Measurements from ENCODE around the gene FAM227B.
"Not testable (repeated sequence)": the region's sequence is repeated elsewhere in the genome, so short reads cannot be mapped to it uniquely, and the experiment has no call there.

Gene FAM227B

GRCh38 chr15:49492830-49493229, 127.8 kb downstream of the FAM227B start:
- Histone ChIP-seq H3K4me1 (ENCODE audit: insufficient read depth, low read length) (no peaks in the 10 kb centered on the region), H3K27me3 (ENCODE audit: insufficient read depth, low read length) (no peaks in the 10 kb centered on the region), H3K9me3 (ENCODE audit: insufficient read depth, low read depth, low read length) (no peaks in the 10 kb centered on the region), H3K27ac (ENCODE audit: low read depth, low read length) (no peak overlapping the region), H3K9ac (ENCODE audit: low read depth, low read length) (no peak overlapping the region), H3K36me3 (ENCODE audit: insufficient read depth, low read length) (no peaks in the 10 kb centered on the region), H3K4me3 (ENCODE audit: low read length) (no peak overlapping the region)
- 100% methylated on average over 1 of the region's 1 CpG for WGBS

DNA sequence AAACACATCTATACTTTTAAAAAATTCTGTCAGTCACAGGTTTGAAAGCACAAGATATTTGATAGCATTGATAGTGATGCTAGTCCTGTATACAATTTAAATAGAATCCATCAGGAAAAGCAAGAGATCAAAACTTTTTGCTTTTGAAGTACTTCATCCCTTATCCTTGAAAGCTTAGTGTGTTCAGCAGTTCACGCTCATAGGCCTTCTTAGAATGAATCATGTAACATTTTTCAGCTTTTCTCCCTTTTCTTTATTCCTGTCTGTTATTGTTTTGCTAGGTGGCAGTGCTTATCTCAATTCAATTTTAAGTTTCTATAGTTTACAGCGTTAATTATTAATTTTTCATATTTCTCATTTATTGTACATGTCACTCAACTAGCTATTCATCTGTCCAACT, 128.5 kb downstream of the FAM227B start:
- H3K9me3 ChIP-seq (ENCODE audit: insufficient read depth, low read depth, low read length): no peaks in the 10 kb centered on the region
- H3K4me1 ChIP-seq (ENCODE audit: insufficient read depth, low read length): no peaks in the 10 kb centered on the region

GRCh38 chr15:49490966-49491365, 129.7 kb downstream of the FAM227B start:
- Histone ChIP-seq H3K9ac (ENCODE audit: low read depth, low read length) (no peak overlapping the region), H3K4me3 (ENCODE audit: low read length) (no peak overlapping the region), H3K36me3 (ENCODE audit: insufficient read depth, low read length) (no peaks in the 10 kb centered on the region), H3K4me1 (ENCODE audit: insufficient read depth, low read length) (no peaks in the 10 kb centered on the region), H3K27me3 (ENCODE audit: insufficient read depth, low read length) (no peaks in the 10 kb centered on the region), H3K27ac (ENCODE audit: low read depth, low read length) (no peak overlapping the region), H3K9me3 (ENCODE audit: insufficient read depth, low read depth, low read length) (no peaks in the 10 kb centered on the region)
- 95% methylated on average over 1 of the region's 1 CpG for WGBS

More for the DNA sequence above, 128.5 kb downstream of the FAM227B start:
- Histone ChIP-seq H3K27ac (ENCODE audit: low read depth, low read length) (no peak overlapping the region), H3K4me3 (ENCODE audit: low read length) (no peak overlapping the region), H3K36me3 (ENCODE audit: insufficient read depth, low read length) (no peaks in the 10 kb centered on the region), H3K27me3 (ENCODE audit: insufficient read depth, low read length) (no peaks in the 10 kb centered on the region), H3K9ac (ENCODE audit: low read depth, low read length) (no peak overlapping the region)
- 93% methylated on average over 1 of the region's 2 CpGs for WGBS

- H3K4me1 ChIP-seq (ENCODE audit: insufficient read depth, low read length); H3K27me3 ChIP-seq (ENCODE audit: insufficient read depth, low read length); H3K9ac ChIP-seq (ENCODE audit: low read depth, low read length); H3K27ac ChIP-seq (ENCODE audit: low read depth, low read length); H3K9me3 ChIP-seq (ENCODE audit: insufficient read depth, low read depth, low read length); H3K36me3 ChIP-seq (ENCODE audit: insufficient read depth, low read length); H3K4me3 ChIP-seq (ENCODE audit: low read length): not testable (repeated sequence)
- WGBS: 100% methylated on average over 1 of the region's 1 CpG
These were observed 135.2 kb downstream of the FAM227B start for GRCh38 chr15:49485401-49485800.

DNA sequence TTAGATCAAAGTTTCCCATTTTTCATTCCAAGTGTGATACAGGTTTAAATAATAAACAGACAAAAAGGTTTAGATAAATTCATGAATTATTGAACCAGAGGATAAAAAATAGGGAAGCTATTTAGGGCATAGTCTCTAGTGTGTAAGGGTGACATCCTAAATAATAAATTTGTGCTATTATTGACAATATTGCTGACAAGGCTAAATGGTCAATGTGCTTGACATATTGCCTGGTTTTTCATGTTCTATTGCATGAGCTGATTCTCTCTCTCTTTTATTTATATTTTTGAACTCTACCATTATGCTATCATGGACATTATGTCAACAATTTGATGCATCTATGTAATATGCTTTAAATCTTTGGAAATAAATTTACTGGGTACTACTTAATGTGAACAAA, 141.6 kb downstream of the FAM227B start:
- not testable (repeated sequence) for H3K27me3 ChIP-seq (ENCODE audit: insufficient read depth, low read length)

DNA sequence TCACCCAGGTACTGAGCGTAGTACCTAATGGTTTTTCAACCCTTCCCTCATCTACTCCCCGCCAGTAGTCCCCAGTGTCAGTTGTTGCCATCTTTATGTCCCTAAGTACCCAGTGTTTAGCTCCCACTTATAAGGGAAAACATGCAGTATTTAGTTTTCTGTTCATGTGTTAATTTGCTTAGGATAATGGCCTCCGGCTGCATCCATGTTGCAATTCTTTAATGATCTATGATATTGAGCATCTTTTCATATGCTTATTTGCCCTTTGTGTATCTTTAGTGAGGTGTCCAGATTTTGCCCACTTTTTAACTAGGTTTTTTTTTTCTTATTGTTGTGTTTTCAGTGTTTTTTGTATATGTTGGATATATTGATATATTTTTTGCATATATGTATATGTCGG, 142.6 kb downstream of the FAM227B start:
- not testable (repeated sequence) for H3K4me1 ChIP-seq (ENCODE audit: insufficient read depth, low read length); H3K27me3 ChIP-seq (ENCODE audit: insufficient read depth, low read length); H3K36me3 ChIP-seq (ENCODE audit: insufficient read depth, low read length); H3K9me3 ChIP-seq (ENCODE audit: insufficient read depth, low read depth, low read length); H3K9ac ChIP-seq (ENCODE audit: low read depth, low read length); H3K4me3 ChIP-seq (ENCODE audit: low read length); H3K27ac ChIP-seq (ENCODE audit: low read depth, low read length)
- 93% methylated on average over 1 of the region's 4 CpGs for WGBS

More for the DNA sequence above, 141.6 kb downstream of the FAM227B start:
- not testable (repeated sequence) for H3K4me1 ChIP-seq (ENCODE audit: insufficient read depth, low read length); H3K9me3 ChIP-seq (ENCODE audit: insufficient read depth, low read depth, low read length); H3K9ac ChIP-seq (ENCODE audit: low read depth, low read length); H3K4me3 ChIP-seq (ENCODE audit: low read length); H3K36me3 ChIP-seq (ENCODE audit: insufficient read depth, low read length); H3K27ac ChIP-seq (ENCODE audit: low read depth, low read length)

DNA sequence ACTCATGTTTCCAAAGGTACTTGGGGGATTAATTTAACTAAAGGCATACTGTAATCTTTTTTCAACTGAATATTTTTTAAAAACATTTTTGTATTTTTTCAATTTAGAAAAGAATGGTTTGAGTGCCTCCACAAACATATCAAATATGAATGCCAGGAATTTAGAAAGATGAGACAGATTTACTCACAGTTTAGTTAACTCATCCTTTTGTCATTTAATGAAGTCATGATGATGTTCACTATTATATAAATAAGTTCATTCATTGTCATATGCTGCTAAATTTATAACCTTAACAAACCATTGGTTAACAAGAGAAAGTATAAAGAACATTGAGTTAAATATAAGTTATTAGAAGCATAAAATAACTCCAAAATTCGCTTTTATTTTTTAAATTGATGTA, 147.6 kb downstream of the FAM227B start:
- Histone ChIP-seq H3K9ac (ENCODE audit: low read depth, low read length) (no peak overlapping the region), H3K9me3 (ENCODE audit: insufficient read depth, low read depth, low read length) (no peaks in the 10 kb centered on the region), H3K36me3 (ENCODE audit: insufficient read depth, low read length) (no peaks in the 10 kb centered on the region), H3K4me1 (ENCODE audit: insufficient read depth, low read length) (no peaks in the 10 kb centered on the region), H3K27me3 (ENCODE audit: insufficient read depth, low read length) (no peaks in the 10 kb centered on the region), H3K4me3 (ENCODE audit: low read length) (no peak overlapping the region), H3K27ac (ENCODE audit: low read depth, low read length) (no peak overlapping the region)
- WGBS: no CpG with 5 or more reads among the region's 1 CpG

DNA sequence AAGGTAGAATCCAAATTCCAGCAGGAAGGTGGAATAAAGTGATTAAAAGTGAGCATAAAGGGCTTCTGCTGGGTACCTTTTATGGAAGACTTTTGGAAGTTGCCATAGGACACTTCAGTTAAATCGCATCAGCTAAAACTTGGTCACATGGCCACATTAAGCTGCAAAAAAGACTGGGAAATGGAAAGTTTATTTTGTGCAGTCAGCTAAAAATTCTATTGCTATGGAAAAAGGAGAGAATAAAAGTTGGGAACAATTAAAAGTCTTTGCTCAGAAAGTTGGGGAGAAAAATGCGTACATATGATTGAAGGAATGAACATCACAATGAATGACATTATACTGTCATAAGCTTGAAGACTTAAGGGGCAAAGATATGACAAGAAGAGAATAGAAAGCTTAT, 148.3 kb downstream of the FAM227B start:
- Histone ChIP-seq H3K9me3 (ENCODE audit: insufficient read depth, low read depth, low read length) (no peaks in the 10 kb centered on the region), H3K36me3 (ENCODE audit: insufficient read depth, low read length) (no peaks in the 10 kb centered on the region), H3K27ac (ENCODE audit: low read depth, low read length) (no peak overlapping the region)

DNA sequence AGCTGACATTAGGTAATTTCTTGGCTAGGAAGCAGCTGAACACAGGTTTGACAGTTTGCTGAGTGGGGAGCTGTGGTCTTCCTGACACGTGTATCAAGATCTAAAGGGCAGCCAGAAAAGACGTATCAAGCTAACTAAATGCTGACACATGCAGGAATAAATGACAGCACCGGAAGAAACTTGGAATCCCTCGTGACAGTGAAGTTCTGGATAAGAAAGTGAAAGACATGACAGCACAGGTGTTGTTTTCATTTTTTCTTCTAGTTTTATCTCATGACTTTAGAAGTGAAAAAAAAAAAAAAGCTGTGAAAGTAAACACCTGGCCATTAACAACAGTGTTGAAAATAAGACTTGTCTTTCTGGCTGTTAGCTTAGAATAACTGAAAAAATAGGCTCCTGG, 148.9 kb downstream of the FAM227B start:
- Histone ChIP-seq H3K36me3 (ENCODE audit: insufficient read depth, low read length) (no peaks in the 10 kb centered on the region), H3K27me3 (ENCODE audit: insufficient read depth, low read length) (no peaks in the 10 kb centered on the region), H3K4me1 (ENCODE audit: insufficient read depth, low read length) (no peaks in the 10 kb centered on the region), H3K27ac (ENCODE audit: low read depth, low read length) (no peak overlapping the region), H3K9me3 (ENCODE audit: insufficient read depth, low read depth, low read length) (no peaks in the 10 kb centered on the region), H3K9ac (ENCODE audit: low read depth, low read length) (no peak overlapping the region), H3K4me3 (ENCODE audit: low read length) (no peak overlapping the region)
- 90% methylated on average over 4 of the region's 4 CpGs for WGBS

More for the DNA sequence above, 148.3 kb downstream of the FAM227B start:
- Histone ChIP-seq H3K4me3 (ENCODE audit: low read length) (no peak overlapping the region), H3K4me1 (ENCODE audit: insufficient read depth, low read length) (no peaks in the 10 kb centered on the region), H3K27me3 (ENCODE audit: insufficient read depth, low read length) (no peaks in the 10 kb centered on the region), H3K9ac (ENCODE audit: low read depth, low read length) (no peak overlapping the region)
- 93% methylated on average over 2 of the region's 2 CpGs for WGBS

- not testable (repeated sequence) for H3K36me3 ChIP-seq (ENCODE audit: insufficient read depth, low read length); H3K27ac ChIP-seq (ENCODE audit: low read depth, low read length); H3K4me3 ChIP-seq (ENCODE audit: low read length); H3K4me1 ChIP-seq (ENCODE audit: insufficient read depth, low read length); H3K9me3 ChIP-seq (ENCODE audit: insufficient read depth, low read depth, low read length); H3K9ac ChIP-seq (ENCODE audit: low read depth, low read length); H3K27me3 ChIP-seq (ENCODE audit: insufficient read depth, low read length)
- WGBS: 85% methylated on average over 3 of the region's 4 CpGs
These were observed 149.4 kb downstream of the FAM227B start for GRCh38 chr15:49471248-49471647.

- no peak overlapping the region for H3K9ac ChIP-seq (ENCODE audit: low read depth, low read length)
- H3K27me3 ChIP-seq (ENCODE audit: insufficient read depth, low read length): no peaks in the 10 kb centered on the region
- no peaks in the 10 kb centered on the region for H3K36me3 ChIP-seq (ENCODE audit: insufficient read depth, low read length)
- no peaks in the 10 kb centered on the region for H3K9me3 ChIP-seq (ENCODE audit: insufficient read depth, low read depth, low read length)
- no peak overlapping the region for H3K27ac ChIP-seq (ENCODE audit: low read depth, low read length)
- no peaks in the 10 kb centered on the region for H3K4me1 ChIP-seq (ENCODE audit: insufficient read depth, low read length)
- no peak overlapping the region for H3K4me3 ChIP-seq (ENCODE audit: low read length)
- 89% methylated on average over 1 of the region's 2 CpGs for WGBS
These were observed 152.2 kb downstream of the FAM227B start for GRCh38 chr15:49468481-49468839.

- 87% methylated on average over 3 of the region's 3 CpGs for WGBS
- no peaks in the 10 kb centered on the region for H3K36me3 ChIP-seq (ENCODE audit: insufficient read depth, low read length)
- no peak overlapping the region for H3K9ac ChIP-seq (ENCODE audit: low read depth, low read length)
- H3K27me3 ChIP-seq (ENCODE audit: insufficient read depth, low read length): no peaks in the 10 kb centered on the region
- no peaks in the 10 kb centered on the region for H3K4me1 ChIP-seq (ENCODE audit: insufficient read depth, low read length)
- no peaks in the 10 kb centered on the region for H3K9me3 ChIP-seq (ENCODE audit: insufficient read depth, low read depth, low read length)
- H3K27ac ChIP-seq (ENCODE audit: low read depth, low read length): no peak overlapping the region
- no peak overlapping the region for H3K4me3 ChIP-seq (ENCODE audit: low read length)
These were observed 152.7 kb downstream of the FAM227B start for GRCh38 chr15:49467746-49468480.

Measured in HUES64 (cell line).